Cardiac muscle cell (in vitro differentiated cells and primary cell): Measurements from ENCODE around the gene ERFL. TPM values are rescaled to one million over a fixed set of nuclear protein-coding genes. Genes with fewer than 3 reads are reported as not detected.
A peak's percentile ranks its signal among the peaks of the same experiment; 100 is the strongest.

Experiments used
- DNase-seq, 2 donors: peaks; one replicate each; pipeline versions ENCODE4 v3.0.0 to v3.0.0-alpha.2; 2010 to 2017; ENCODE audit warnings: low read depth in 1 of 2, low spot score in 1 of 2
- H3K27ac ChIP-seq: fragments of 200-600 bp; sonication (generic); 2 replicates; pipeline ENCODE4 v1.5.1; 2016
- H3K27me3 ChIP-seq: fragments of 200-600 bp; sonication (generic); 2 replicates; pipeline ENCODE4 v1.6.0; 2016; ENCODE audit warnings: control low read depth
- H3K36me3 ChIP-seq: fragments of 200-600 bp; sonication (generic); 2 replicates; pipeline ENCODE4 v1.5.1; 2016; ENCODE audit warnings: control low read depth
- H3K4me1 ChIP-seq: fragments of 200-600 bp; sonication (generic); 2 replicates; pipeline ENCODE4 v1.8.1; 2017; ENCODE audit warnings: low read depth, mild to moderate bottlenecking, mixed run types
- H3K4me3 ChIP-seq: fragments of 200-600 bp; sonication (generic); 2 replicates; pipeline ENCODE4 v1.5.1; 2016; ENCODE audit warnings: mild to moderate bottlenecking
- H3K9me3 ChIP-seq: fragments of 200-600 bp; sonication (generic); 2 replicates; pipeline ENCODE4 v1.5.1; 2017; ENCODE audit warnings: low read depth, mild to moderate bottlenecking, control low read depth
- polyA plus RNA-seq: library from polyadenylated mRNA; unstranded; fragments of >200 nt; fragmentation: Nextera tagmentation; extraction: Ambion mirVana; gene quantifications from 2 replicates; pipeline ENCODE4 v1.2.1, GENCODE V29; 2016
- total RNA-seq: library from RNA; depleted of rRNA; stranded (reverse); fragments of >200 nt; gene quantifications from 2 replicates; pipeline ENCODE4 v1.2.3, GENCODE V29; 2016
- TF ChIP-seq, protein P1 (sequence below): IDR thresholded peaks from 2 replicates; pipeline ENCODE4 v1.5.1; 2012; ENCODE audit warnings: low read depth, mild to moderate bottlenecking, low read length

The ERFL gene
- total and polyA plus RNA-seq, 2 experiments from 2014 or later = 0.06 to 1.0 TPM

DNA sequence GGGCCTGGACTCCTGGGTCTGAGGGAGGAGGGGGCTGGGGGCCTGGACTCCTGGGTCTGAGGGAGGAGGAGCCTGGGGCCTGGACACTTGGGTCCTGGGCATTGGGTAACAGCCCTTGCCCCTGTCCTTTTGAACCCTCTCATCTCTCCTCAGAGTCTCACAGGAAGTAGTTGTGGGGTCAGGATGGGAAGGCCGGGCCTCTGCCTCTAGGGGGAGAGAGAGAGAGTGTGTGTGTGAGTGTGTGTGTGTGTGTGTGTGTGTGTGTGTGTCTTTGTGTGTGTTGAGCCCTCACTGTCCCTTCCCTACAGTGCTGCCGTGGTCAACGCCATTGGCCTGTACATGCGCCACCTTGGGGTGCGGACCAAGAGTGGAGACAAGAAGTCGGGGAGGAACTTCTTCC lies 34.4 kb downstream of the ERFL start:
- TF ChIP-seq, protein P1, sequence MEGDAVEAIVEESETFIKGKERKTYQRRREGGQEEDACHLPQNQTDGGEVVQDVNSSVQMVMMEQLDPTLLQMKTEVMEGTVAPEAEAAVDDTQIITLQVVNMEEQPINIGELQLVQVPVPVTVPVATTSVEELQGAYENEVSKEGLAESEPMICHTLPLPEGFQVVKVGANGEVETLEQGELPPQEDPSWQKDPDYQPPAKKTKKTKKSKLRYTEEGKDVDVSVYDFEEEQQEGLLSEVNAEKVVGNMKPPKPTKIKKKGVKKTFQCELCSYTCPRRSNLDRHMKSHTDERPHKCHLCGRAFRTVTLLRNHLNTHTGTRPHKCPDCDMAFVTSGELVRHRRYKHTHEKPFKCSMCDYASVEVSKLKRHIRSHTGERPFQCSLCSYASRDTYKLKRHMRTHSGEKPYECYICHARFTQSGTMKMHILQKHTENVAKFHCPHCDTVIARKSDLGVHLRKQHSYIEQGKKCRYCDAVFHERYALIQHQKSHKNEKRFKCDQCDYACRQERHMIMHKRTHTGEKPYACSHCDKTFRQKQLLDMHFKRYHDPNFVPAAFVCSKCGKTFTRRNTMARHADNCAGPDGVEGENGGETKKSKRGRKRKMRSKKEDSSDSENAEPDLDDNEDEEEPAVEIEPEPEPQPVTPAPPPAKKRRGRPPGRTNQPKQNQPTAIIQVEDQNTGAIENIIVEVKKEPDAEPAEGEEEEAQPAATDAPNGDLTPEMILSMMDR = peak; percentile 3
- Histone ChIP-seq H3K4me1 (no peaks in the 10 kb centered on the region), H3K9me3 (no peaks in the 10 kb centered on the region), H3K27me3 (no peaks in the 10 kb centered on the region), H3K27ac (no peak overlapping the region), H3K4me3 (no peak overlapping the region), H3K36me3 (no peaks in the 10 kb centered on the region)
- peak in 1 of 2 donors; percentile 34 for DNase-seq

GRCh38 chr19:41892173-41892902 lies 35.9 kb downstream of the ERFL start:
- TF ChIP-seq, protein P1 = no peak
- no peaks in the 10 kb centered on the region for H3K4me1 ChIP-seq
- H3K27me3 ChIP-seq = no peaks in the 10 kb centered on the region
- no peaks in the 10 kb centered on the region for H3K36me3 ChIP-seq
- no peaks in the 10 kb centered on the region for H3K9me3 ChIP-seq
- no peak for DNase-seq
- H3K4me3 ChIP-seq = no peak overlapping the region
- no peak overlapping the region for H3K27ac ChIP-seq

- H3K4me1 ChIP-seq = no peaks in the 10 kb centered on the region
- no peaks in the 10 kb centered on the region for H3K9me3 ChIP-seq
- no peaks in the 10 kb centered on the region for H3K27me3 ChIP-seq
- TF ChIP-seq, protein P1 = no peak
- no peak overlapping the region for H3K4me3 ChIP-seq
- DNase-seq = no peak
- H3K36me3 ChIP-seq = no peaks in the 10 kb centered on the region
- no peak overlapping the region for H3K27ac ChIP-seq
These were observed 37.3 kb downstream of the ERFL start for GRCh38 chr19:41890936-41891335.

DNA sequence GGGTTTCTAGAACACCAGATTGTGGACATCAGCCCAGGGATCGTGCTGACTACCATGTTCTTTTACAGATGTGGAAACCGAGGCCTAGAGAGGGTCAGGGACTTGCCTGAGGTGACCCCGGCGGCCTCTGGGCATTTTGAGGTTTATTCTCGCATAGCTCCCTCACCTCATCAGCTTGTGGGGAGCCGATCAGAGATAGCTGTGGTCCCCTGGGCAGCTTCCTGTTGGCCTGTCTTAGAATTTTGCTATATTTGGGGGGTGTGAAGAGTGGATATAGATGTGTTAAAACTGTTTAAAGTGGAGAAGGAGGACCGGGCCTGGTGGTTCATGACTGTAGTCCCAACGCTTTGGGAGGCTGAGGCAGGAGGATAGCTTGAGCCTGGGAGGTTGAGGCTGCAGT lies 38.4 kb downstream of the ERFL start:
- H3K27ac ChIP-seq = no peak overlapping the region
- no peak overlapping the region for H3K4me3 ChIP-seq
- H3K4me1 ChIP-seq = no peaks in the 10 kb centered on the region

DNA sequence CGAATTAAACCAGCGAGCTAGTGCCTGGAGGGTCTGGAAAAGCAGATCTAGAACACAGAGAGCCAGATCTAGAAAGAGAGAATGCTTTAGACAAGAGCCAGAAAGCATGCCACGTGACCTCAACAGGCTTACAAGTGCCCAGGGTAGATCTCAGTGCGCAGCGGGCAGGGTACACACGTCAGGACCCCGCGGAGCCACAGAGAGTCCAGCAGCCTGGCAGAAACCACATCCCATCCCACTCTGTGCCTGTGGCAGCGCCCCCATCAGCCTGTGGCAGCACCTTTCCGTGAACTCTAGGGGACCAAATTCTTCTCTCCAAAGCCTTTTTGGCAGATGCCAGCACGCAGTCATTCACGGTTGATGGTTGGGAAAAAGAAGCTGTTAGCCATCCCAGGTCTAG lies 39.3 kb downstream of the ERFL start:
- Histone ChIP-seq H3K36me3 (no peaks in the 10 kb centered on the region), H3K27me3 (no peaks in the 10 kb centered on the region), H3K9me3 (no peaks in the 10 kb centered on the region), H3K27ac (no peak overlapping the region), H3K4me1 (no peaks in the 10 kb centered on the region), H3K4me3 (no peak overlapping the region)
- TF ChIP-seq, protein P1 = no peak
- no peak for DNase-seq

More for the DNA sequence above, 38.4 kb downstream of the ERFL start:
- no peak for DNase-seq
- no peaks in the 10 kb centered on the region for H3K27me3 ChIP-seq
- no peaks in the 10 kb centered on the region for H3K36me3 ChIP-seq
- H3K9me3 ChIP-seq = no peaks in the 10 kb centered on the region
- TF ChIP-seq, protein P1 = no peak
